CD8-positive, alpha-beta memory T cell (primary cell): ENCODE data around the gene MCIDAS. TPM values are rescaled to one million over a fixed set of nuclear protein-coding genes. Genes with fewer than 3 reads are reported as not detected.

ENCODE experiments used
- CTCF ChIA-PET: fragments of 350-600 bp; sonication (Branson Sonifier 250); formaldehyde crosslinking; loops from one replicate; lab custom pipeline; 2021; ENCODE audit warnings: antibody characterized with exemption; lab: Charles Lee
- POLR2A ChIA-PET: fragments of 350-600 bp; sonication (Branson Sonifier 250); formaldehyde crosslinking; loops from one replicate; lab custom pipeline; 2021; ENCODE audit warnings: antibody characterized with exemption; lab: Charles Lee
- DNase-seq, 5 donors: peaks; one replicate each; pipeline versions ENCODE4 v3.0.0 to v3.0.0-alpha.2; 2020 to 2022; ENCODE audit warnings: mixed read lengths in 1 of 5
- H3K27ac ChIP-seq: one replicate; pipeline ENCODE4 v1.7.0; 2013; ENCODE audit warnings: low read depth, mild to moderate bottlenecking, low read length, moderate library complexity
- H3K27me3 ChIP-seq: 2 replicates; pipeline ENCODE4 v1.7.0; 2013; ENCODE audit warnings: low read length, mild to moderate bottlenecking; ENCODE audit not compliant: insufficient read depth, poor library complexity, severe bottlenecking
- H3K36me3 ChIP-seq: 2 replicates; pipeline ENCODE4 v1.7.0; 2013; ENCODE audit warnings: mild to moderate bottlenecking, low read length, moderate library complexity; ENCODE audit not compliant: insufficient read depth
- H3K4me1 ChIP-seq: 2 replicates; pipeline ENCODE4 v1.7.0; 2013; ENCODE audit warnings: mild to moderate bottlenecking, low read length, moderate library complexity; ENCODE audit not compliant: insufficient read depth
- H3K4me3 ChIP-seq: 2 replicates; pipeline ENCODE4 v1.7.0; 2013; ENCODE audit warnings: mild to moderate bottlenecking, low read length
- H3K9me3 ChIP-seq: 2 replicates; pipeline ENCODE4 v1.7.0; 2013; ENCODE audit warnings: mild to moderate bottlenecking, low read length
- H3K27ac Mint-ChIP-seq, 8 donors: one replicate each; pipeline ENCODE4 v1.8.0; 2020 to 2021; ENCODE audit warnings: mixed read lengths in 8 of 8, mild to moderate bottlenecking in 6 of 8, inconsistent platforms in 3 of 8, moderate library complexity in 3 of 8
- H3K27me3 Mint-ChIP-seq, 2 donors: one replicate each; pipeline ENCODE4 v1.8.0; 2020 to 2021; ENCODE audit warnings: mixed read lengths in 2 of 2, mild to moderate bottlenecking in 1 of 2, moderate library complexity in 1 of 2
- H3K36me3 Mint-ChIP-seq, 3 donors: one replicate each; pipeline ENCODE4 v1.8.0; 2020 to 2021; ENCODE audit warnings: mixed read lengths in 3 of 3, inconsistent platforms in 1 of 3, mild to moderate bottlenecking in 1 of 3
- H3K4me1 Mint-ChIP-seq, 3 donors: one replicate each; pipeline ENCODE4 v1.8.0; 2020 to 2021; ENCODE audit warnings: mixed read lengths in 3 of 3, inconsistent platforms in 1 of 3, mild to moderate bottlenecking in 1 of 3
- H3K4me3 Mint-ChIP-seq, 7 donors: one replicate each; pipeline ENCODE4 v1.8.0; 2020 to 2021; ENCODE audit warnings: mixed read lengths in 7 of 7, mild to moderate bottlenecking in 6 of 7, moderate library complexity in 4 of 7, inconsistent platforms in 2 of 7
- H3K9me3 Mint-ChIP-seq, 5 donors: one replicate each; pipeline ENCODE4 v1.8.0; 2020 to 2022; ENCODE audit warnings: mixed read lengths in 5 of 5, mild to moderate bottlenecking in 3 of 5, moderate library complexity in 2 of 5, inconsistent platforms in 1 of 5
- polyA plus RNA-seq: library from polyadenylated mRNA; unstranded; fragments of 300-500 nt; fragmentation: Illumina TruSeq; gene quantifications from one replicate; pipeline ENCODE4 v1.2.3, GENCODE V29; 2021
- total RNA-seq, 2 experiments: library from RNA; stranded (reverse); gene quantifications; one replicate each; pipeline ENCODE4 v1.2.3, GENCODE V29; 2021

MCIDAS gene
- total and polyA plus RNA-seq, 3 experiments from 2014 or later: not detected

DNA sequence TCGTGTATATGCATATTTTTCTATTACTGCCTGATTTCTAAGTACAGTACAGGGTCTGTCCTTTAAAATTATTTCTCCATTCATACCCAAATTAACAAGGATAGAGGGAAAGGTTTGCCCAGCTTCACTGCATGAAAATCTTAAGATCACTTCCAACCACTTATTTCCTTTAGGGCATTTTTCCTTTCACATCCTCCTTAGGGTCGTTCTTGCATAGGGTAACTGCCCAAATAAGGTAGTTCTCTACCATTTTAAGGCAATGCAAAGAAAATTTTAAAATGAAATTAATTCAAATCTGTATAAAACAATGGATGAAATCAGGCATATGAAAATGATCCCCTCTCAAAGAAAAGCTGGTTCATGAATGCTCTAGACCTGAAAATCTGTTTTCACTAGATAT lies 50.0 kb downstream of the MCIDAS start:
- H3K4me1 Mint-ChIP-seq: peaks cover 26 to 40% (median 39%) of the 10 kb centered on the region in 3 donors
- H3K27me3 Mint-ChIP-seq: peaks cover 57 to 89% of the 10 kb centered on the region in 2 donors
- H3K4me3 ChIP-seq: no peak overlapping the region
- peaks cover 33% of the 10 kb centered on the region for H3K4me1 ChIP-seq
- no peaks in the 10 kb centered on the region for H3K36me3 Mint-ChIP-seq
- peaks cover 0 to 11% (median 0%) of the 10 kb centered on the region in 5 donors for H3K9me3 Mint-ChIP-seq
- no peak for DNase-seq
- H3K36me3 ChIP-seq: no peaks in the 10 kb centered on the region
- H3K4me3 Mint-ChIP-seq: peak overlapping the region in 3 of 7 donors; percentile 2 to 27 (median 4)
- peaks cover 55% of the 10 kb centered on the region for H3K27me3 ChIP-seq
- H3K27ac ChIP-seq: no peak overlapping the region
- ChIA-PET POLR2A (interaction anchor here (0.5 kb wide), 1 partner anchor 1774 kb away, joined by 3 read pairs; no protein-coding TSS in a partner anchor), CTCF (interaction anchor here (3.0 kb wide), 1 partner anchor 55 kb away, joined by 7 read pairs; no protein-coding TSS in a partner anchor)
- peak overlapping the region in 1 of 8 donors; percentile 11 for H3K27ac Mint-ChIP-seq
- H3K9me3 ChIP-seq: no peaks in the 10 kb centered on the region

GRCh38 chr5:55176176-55176818 lies 50.8 kb downstream of the MCIDAS start:
- DNase-seq: no peak
- Histone ChIP-seq H3K36me3 (no peaks in the 10 kb centered on the region), H3K4me3 (peak overlapping the region; percentile 10), H3K9me3 (no peaks in the 10 kb centered on the region), H3K27ac (no peak overlapping the region), H3K27me3 (peaks cover 55% of the 10 kb centered on the region), H3K4me1 (peaks cover 34% of the 10 kb centered on the region)
- peak overlapping the region in 1 of 8 donors; percentile 13 for H3K27ac Mint-ChIP-seq
- peak overlapping the region; percentile 14 to 82 (median 41) for H3K4me3 Mint-ChIP-seq
- H3K9me3 Mint-ChIP-seq: peaks cover 0 to 11% (median 0%) of the 10 kb centered on the region in 5 donors
- H3K4me1 Mint-ChIP-seq: peaks cover 27 to 44% (median 41%) of the 10 kb centered on the region in 3 donors
- peaks cover 56 to 86% of the 10 kb centered on the region in 2 donors for H3K27me3 Mint-ChIP-seq
- no peaks in the 10 kb centered on the region for H3K36me3 Mint-ChIP-seq
- ChIA-PET POLR2A (no interaction called here), CTCF (interaction anchor here (3.0 kb wide), 1 partner anchor 55 kb away, joined by 7 read pairs; no protein-coding TSS in a partner anchor)

DNA sequence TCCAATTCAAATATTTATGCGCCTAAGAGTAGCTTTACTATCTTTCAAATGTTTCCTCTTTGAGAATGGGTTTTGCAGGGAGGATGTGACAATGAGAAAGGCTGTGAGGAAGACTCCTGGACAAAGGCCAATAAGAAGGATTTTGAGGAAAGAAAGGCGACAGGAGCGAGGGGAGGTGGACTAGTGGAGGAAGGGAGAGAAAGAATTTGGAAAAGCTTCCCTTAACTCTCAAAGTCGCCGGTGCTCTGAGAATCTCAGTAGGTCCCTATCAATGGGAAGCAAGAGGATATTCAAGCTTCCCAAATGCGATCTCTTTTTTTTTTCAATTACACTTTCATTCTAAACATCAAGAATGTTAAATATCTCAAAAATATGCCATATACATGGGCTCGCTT lies 51.3 kb downstream of the MCIDAS start:
- Histone ChIP-seq H3K36me3 (no peaks in the 10 kb centered on the region), H3K27ac (no peak overlapping the region), H3K4me1 (peaks cover 34% of the 10 kb centered on the region), H3K4me3 (no peak overlapping the region), H3K9me3 (no peaks in the 10 kb centered on the region), H3K27me3 (peaks cover 55% of the 10 kb centered on the region)
- CTCF ChIA-PET: interaction anchor here (0.7 to 3.0 kb wide), 2 partner anchors 56 to 269 kb away, joined by 3 to 7 read pairs; no protein-coding TSS in a partner anchor
- H3K4me3 Mint-ChIP-seq: peak overlapping the region in 6 of 7 donors; percentile 14 to 66 (median 36)
- no peak overlapping the region for H3K27ac Mint-ChIP-seq
- no peak for DNase-seq
- POLR2A ChIA-PET: no interaction called here
- H3K4me1 Mint-ChIP-seq: peaks cover 27 to 44% (median 41%) of the 10 kb centered on the region in 3 donors
- no peaks in the 10 kb centered on the region for H3K36me3 Mint-ChIP-seq
- H3K27me3 Mint-ChIP-seq: peaks cover 54 to 81% of the 10 kb centered on the region in 2 donors
- peaks cover 0 to 11% (median 0%) of the 10 kb centered on the region in 5 donors for H3K9me3 Mint-ChIP-seq

DNA sequence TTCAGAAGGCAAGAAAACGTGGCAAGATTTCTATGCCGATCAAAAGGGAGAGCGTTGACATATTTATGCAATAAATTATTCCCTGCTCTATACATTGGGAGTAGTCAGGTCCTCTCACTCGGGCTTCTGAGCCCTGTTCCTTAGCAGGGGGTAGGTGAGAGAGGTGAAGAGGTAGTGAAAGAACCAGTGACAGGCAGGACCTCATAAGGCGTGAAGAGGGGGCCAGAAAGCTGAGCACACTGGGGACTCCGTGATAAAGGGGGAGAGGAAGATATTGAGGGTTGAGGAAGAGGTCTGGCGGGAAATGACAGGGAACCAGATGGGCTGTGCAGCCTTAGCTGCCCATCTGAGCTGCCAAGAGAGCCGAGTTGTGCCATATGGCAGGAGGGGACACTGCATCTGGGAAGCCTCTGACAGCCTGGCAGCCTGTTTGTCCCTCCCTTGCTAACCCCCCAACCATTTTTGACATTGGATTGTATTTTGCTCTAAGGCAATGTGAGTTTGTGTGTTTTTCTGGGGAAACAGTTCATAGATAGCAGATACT lies 53.4 kb downstream of the MCIDAS start:
- POLR2A ChIA-PET: interaction anchor here (0.7 kb wide), 1 partner anchor 291 kb away, joined by 7 read pairs; no protein-coding TSS in a partner anchor
- H3K27me3 ChIP-seq: peaks cover 55% of the 10 kb centered on the region
- DNase-seq: no peak

DNA sequence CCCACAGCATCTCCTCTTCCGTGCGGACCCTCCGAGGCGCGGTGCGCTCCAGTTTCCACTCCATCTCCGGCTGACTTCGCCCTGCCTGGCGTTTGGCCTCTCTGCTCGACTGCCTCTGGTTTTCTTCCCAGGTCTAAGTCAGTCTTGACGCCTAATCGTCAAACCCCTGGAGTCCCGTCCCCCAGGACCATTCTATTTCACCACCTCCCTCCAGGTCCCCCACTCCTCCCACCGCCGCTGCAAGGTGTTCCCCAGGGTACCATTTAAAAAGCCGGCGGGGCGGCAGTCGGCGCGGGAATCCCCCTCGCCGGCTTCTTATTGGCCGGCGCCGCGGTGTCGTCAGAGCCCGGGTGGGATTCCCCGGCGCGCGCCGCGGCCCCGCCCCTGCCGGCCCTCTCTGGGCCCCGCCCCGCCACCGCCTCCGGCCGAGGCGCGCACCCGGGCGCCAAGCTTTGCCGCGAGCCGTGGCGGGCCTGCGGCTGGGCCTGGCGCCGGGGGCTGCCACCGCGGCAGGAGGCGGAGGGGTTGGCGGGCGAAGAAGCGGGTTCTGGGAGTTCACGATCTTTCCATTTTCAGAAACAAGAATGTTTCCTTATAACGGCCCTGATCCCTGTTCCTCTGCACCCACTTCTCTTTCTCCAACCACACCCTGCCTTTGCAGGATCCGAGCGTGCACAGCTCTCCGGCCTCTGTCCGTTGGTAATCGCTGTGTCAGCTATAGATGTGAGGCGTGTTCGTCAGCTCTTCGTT lies 54.0 kb downstream of the MCIDAS start, which contains the start of gene CDC20B:
CDC20B (minus strand) TSS at position 241 of the 750 bp plus-strand sequence; CDS start at position 64, 177 bp downstream.
- Histone ChIP-seq H3K27me3 (peaks cover 53% of the 10 kb centered on the region), H3K36me3 (no peaks in the 10 kb centered on the region), H3K4me3 (peak within 1 kb of the TSS; percentile 64), H3K27ac (peak within 1 kb of the TSS; percentile 47), H3K4me1 (peaks cover 34% of the 10 kb centered on the region), H3K9me3 (no peaks in the 10 kb centered on the region)
- Mint-ChIP-seq H3K27me3 (peaks cover 54 to 83% of the 10 kb centered on the region in 2 donors), H3K4me1 (peaks cover 27 to 44% (median 41%) of the 10 kb centered on the region in 3 donors), H3K36me3 (peaks cover 0 to 1% (median 0%) of the 10 kb centered on the region in 3 donors), H3K9me3 (peaks cover 0 to 9% (median 0%) of the 10 kb centered on the region in 5 donors), H3K27ac (peak within 1 kb of the TSS in 7 of 8 donors; percentile 45 to 97 (median 91)), H3K4me3 (peak within 1 kb of the TSS; percentile 80 to 94 (median 87))
- CTCF ChIA-PET: interaction anchor here (0.7 to 1.8 kb wide), 9 partner anchors 10 to 171 kb away, joined by 3 to 5 read pairs (median 3); partner anchors contain the start of genes CCNO and GPX8
- DNase-seq: peak; percentile 65 to 80 (median 72)
- POLR2A ChIA-PET: interaction anchor here (0.7 kb wide), 1 partner anchor 290 kb away, joined by 7 read pairs; no protein-coding TSS in a partner anchor

More for the DNA sequence above, 53.4 kb downstream of the MCIDAS start:
- H3K4me3 Mint-ChIP-seq: peak overlapping the region; percentile 80 to 90 (median 82)
- peaks cover 58 to 83% of the 10 kb centered on the region in 2 donors for H3K27me3 Mint-ChIP-seq
- CTCF ChIA-PET: interaction anchor here (0.7 to 1.2 kb wide), 3 partner anchors 11 to 59 kb away, joined by 3 read pairs; partner anchors contain the start of genes CCNO and GPX8
- peaks cover 0 to 11% (median 0%) of the 10 kb centered on the region in 5 donors for H3K9me3 Mint-ChIP-seq
- no peaks in the 10 kb centered on the region for H3K36me3 ChIP-seq
- no peaks in the 10 kb centered on the region for H3K9me3 ChIP-seq
- peak overlapping the region in 6 of 8 donors; percentile 45 to 90 (median 80) for H3K27ac Mint-ChIP-seq
- H3K4me1 Mint-ChIP-seq: peaks cover 27 to 44% (median 41%) of the 10 kb centered on the region in 3 donors
- H3K4me1 ChIP-seq: peaks cover 34% of the 10 kb centered on the region
- peak overlapping the region; percentile 55 for H3K4me3 ChIP-seq
- no peaks in the 10 kb centered on the region for H3K36me3 Mint-ChIP-seq
- H3K27ac ChIP-seq: no peak overlapping the region

DNA sequence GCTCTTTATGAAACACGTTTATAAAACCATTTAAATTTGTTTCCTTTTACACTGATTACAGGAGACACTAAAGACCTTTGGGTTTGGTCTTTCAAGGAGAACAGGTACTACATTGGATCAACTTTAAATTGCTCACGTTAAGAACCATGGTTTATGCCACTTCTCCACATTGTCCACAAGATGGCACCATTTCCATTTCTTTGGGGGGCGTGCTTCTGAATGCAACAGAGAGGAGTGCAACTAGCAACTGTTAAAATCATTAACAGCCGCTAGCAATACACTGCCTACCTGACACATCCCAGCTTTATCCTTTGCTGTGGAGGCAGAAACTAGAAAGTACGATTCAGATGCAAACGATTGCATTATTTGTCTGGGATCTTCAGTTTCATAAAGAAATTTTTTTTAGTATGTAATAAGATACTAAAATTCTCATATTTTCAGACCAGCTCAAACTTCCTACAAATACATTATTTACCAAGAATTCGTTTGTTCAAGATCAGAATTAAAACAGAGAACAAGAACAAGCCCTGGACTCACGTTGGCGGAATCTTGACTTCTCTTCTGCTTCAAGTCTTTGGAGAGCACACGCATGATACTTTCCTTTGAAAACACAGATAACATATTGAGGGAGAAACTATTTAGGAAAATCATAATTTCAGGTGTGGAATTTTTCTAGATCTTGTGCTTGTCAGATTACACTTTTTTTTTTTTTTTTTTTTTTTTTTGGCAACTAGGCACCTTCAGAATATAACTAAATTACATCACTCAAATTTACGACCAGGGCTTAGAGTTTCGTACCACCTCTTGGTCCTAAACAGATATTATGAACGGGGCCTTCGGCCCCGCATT lies 54.8 kb downstream of the MCIDAS start:
- Mint-ChIP-seq H3K36me3 (peaks cover 0 to 1% (median 0%) of the 10 kb centered on the region in 3 donors), H3K27ac (peak overlapping the region in 6 of 8 donors; percentile 25 to 93 (median 68)), H3K9me3 (peaks cover 0 to 5% (median 0%) of the 10 kb centered on the region in 5 donors), H3K4me3 (peak overlapping the region; percentile 80 to 94 (median 87)), H3K27me3 (peaks cover 56 to 81% of the 10 kb centered on the region in 2 donors), H3K4me1 (peaks cover 27 to 40% (median 37%) of the 10 kb centered on the region in 3 donors)
- H3K36me3 ChIP-seq: no peaks in the 10 kb centered on the region
- peaks cover 50% of the 10 kb centered on the region for H3K27me3 ChIP-seq
- DNase-seq: peak; percentile 20 to 76 (median 70)
- H3K4me1 ChIP-seq: peaks cover 34% of the 10 kb centered on the region
- ChIA-PET CTCF (interaction anchor here (0.6 to 1.8 kb wide), 10 partner anchors 9 to 520 kb away, joined by 3 to 6 read pairs (median 3); partner anchors contain the start of genes CCNO and GPX8), POLR2A (no interaction called here)
- no peaks in the 10 kb centered on the region for H3K9me3 ChIP-seq
- peak overlapping the region; percentile 64 for H3K4me3 ChIP-seq
- peak overlapping the region; percentile 47 for H3K27ac ChIP-seq
